Measurements from ENCODE around the gene MEGF9. TPM values are rescaled to one million over a fixed set of nuclear protein-coding genes. Genes with fewer than 3 reads are reported as not detected.

The MEGF9 gene
- total and polyA plus RNA-seq, 2 donors (not counting 1 experiment from before 2014, with no cell fraction given) = 3.5 to 11.3 TPM

DNA sequence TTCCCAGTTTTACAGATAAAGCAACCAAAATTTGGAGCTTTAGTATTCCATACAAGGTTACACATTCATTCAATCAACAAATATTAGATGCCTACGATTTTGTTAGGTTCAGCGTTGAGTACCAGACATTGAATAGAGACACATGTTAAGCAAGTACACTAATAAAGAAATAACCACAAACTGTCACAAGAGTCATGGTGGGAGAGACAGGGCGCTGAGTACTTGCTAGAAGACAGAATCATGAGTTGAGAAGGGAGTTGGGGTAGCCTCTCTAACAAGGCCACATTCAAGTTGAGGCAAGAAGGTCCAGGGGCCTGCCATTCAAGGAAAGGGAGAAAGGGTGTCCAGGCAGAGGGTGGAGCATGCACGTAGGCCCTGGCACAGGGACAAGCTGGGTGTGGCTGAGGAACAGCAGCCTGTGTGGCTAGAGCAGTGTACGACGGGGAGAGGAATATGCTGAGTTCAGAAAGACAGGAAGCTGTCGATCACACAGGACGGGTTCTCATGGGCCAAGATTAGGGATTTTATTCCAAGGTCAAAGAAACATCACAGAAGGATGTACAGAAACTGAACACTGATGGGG, 151.3 kb downstream of the MEGF9 start:
- Histone ChIP-seq H3K27me3 (replicated peaks in 1 of 4; ENCODE audit: control extremely low read depth in 1 of 4, control insufficient read depth in 3 of 4, insufficient read depth in 4 of 4, low read length in 3 of 4) (no peaks in the 10 kb centered on the region), H3K4me3 (ENCODE audit: control extremely low read depth in 1 of 5, extremely low read depth in 1 of 5, insufficient read depth in 1 of 5, low read depth in 2 of 5, low read length in 4 of 5) (no peak overlapping the region), H3K36me3 (replicated peaks in 1 of 2; ENCODE audit: control extremely low read depth in 1 of 2, control insufficient read depth in 1 of 2, extremely low read depth in 1 of 2, insufficient read depth in 2 of 2, low read length in 1 of 2) (peaks cover 13 to 75% of the 10 kb centered on the region in 2 experiments), H4K20me1 (ENCODE audit: control insufficient read depth, insufficient read depth, low read length, poor library complexity, severe bottlenecking) (peaks cover 36% of the 10 kb centered on the region), H3K4me1 (ENCODE audit: control insufficient read depth in 2 of 2, insufficient read depth in 2 of 2, low read length in 2 of 2) (no peaks in the 10 kb centered on the region), H3K9me3 (ENCODE audit: control extremely low read depth in 1 of 3, control insufficient read depth in 2 of 3, insufficient read depth in 1 of 3, low read length in 2 of 3) (no peaks in the 10 kb centered on the region), H2AFZ (ENCODE audit: insufficient read depth, low read depth, low read length, poor library complexity, severe bottlenecking) (no peak overlapping the region), H3K27ac (ENCODE audit: low read length in 2 of 2) (no peak overlapping the region), H3K4me2 (replicated peaks; ENCODE audit: low read depth, low read length, poor library complexity, severe bottlenecking) (no peak overlapping the region), H3K79me2 (ENCODE audit: control insufficient read depth, insufficient read depth, low read length) (peaks cover 47% of the 10 kb centered on the region), H3K9ac (ENCODE audit: low read length) (no peak overlapping the region)
- intact Hi-C loops (cut with micrococcal nuclease) = no loop called here
- H3K4me3 Mint-ChIP-seq = no peak overlapping the region
- DNase-seq (no peak), ATAC-seq (ENCODE audit: low read depth) (no peak)
- no peaks in the 10 kb centered on the region for H3K27me3 Mint-ChIP-seq
- H3K27ac Mint-ChIP-seq = no peak overlapping the region
- CTCF ChIA-PET = no interaction called here
- peaks cover 7% of the 10 kb centered on the region for H3K4me1 Mint-ChIP-seq
- TF ChIP-seq, protein P1, sequence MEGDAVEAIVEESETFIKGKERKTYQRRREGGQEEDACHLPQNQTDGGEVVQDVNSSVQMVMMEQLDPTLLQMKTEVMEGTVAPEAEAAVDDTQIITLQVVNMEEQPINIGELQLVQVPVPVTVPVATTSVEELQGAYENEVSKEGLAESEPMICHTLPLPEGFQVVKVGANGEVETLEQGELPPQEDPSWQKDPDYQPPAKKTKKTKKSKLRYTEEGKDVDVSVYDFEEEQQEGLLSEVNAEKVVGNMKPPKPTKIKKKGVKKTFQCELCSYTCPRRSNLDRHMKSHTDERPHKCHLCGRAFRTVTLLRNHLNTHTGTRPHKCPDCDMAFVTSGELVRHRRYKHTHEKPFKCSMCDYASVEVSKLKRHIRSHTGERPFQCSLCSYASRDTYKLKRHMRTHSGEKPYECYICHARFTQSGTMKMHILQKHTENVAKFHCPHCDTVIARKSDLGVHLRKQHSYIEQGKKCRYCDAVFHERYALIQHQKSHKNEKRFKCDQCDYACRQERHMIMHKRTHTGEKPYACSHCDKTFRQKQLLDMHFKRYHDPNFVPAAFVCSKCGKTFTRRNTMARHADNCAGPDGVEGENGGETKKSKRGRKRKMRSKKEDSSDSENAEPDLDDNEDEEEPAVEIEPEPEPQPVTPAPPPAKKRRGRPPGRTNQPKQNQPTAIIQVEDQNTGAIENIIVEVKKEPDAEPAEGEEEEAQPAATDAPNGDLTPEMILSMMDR (IDR thresholded peaks at IDR 0.05) = no peak
- TF ChIP-seq EZH2 (IDR thresholded peaks at IDR 0.05; ENCODE audit: borderline replicate concordance, insufficient read depth, low read depth, low read length, poor library complexity, severe bottlenecking) = no peak
- WGBS (ENCODE audit: insufficient coverage) = 77% methylated on average over 6 of the region's 8 CpGs
- POLR2A ChIA-PET = no interaction called here
- H3K9me3 Mint-ChIP-seq (ENCODE audit: insufficient read depth) = no peaks in the 10 kb centered on the region

DNA sequence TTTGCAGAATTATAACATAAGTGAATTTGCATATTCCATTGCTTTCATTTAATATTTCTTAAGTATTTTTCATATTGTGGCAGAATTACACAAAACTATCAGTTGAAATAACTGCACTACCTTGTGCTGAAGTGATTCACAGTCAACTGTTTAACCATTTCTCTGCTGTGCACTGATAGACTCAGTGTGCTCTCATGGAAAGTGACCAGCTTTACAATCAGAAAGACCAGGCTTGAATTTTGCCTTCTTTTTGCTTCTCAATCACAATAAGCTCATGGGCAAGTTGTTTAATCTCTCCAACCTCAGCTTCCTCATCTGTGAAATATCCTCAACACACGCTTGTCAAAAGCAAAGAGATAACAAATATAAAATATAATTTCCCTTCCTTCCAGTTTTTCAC, 152.6 kb downstream of the MEGF9 start:
- H3K4me1 ChIP-seq (ENCODE audit: control insufficient read depth in 2 of 2, insufficient read depth in 2 of 2, low read length in 2 of 2) = no peaks in the 10 kb centered on the region
- H3K79me2 ChIP-seq (ENCODE audit: control insufficient read depth, insufficient read depth, low read length) = peaks cover 53% of the 10 kb centered on the region
- H3K27me3 Mint-ChIP-seq = no peaks in the 10 kb centered on the region
- no peaks in the 10 kb centered on the region for H3K27me3 ChIP-seq (replicated peaks in 1 of 4; ENCODE audit: control extremely low read depth in 1 of 4, control insufficient read depth in 3 of 4, insufficient read depth in 4 of 4, low read length in 3 of 4)
- H3K4me2 ChIP-seq (replicated peaks; ENCODE audit: low read depth, low read length, poor library complexity, severe bottlenecking) = no peak overlapping the region
- peaks cover 13 to 63% of the 10 kb centered on the region in 2 experiments for H3K36me3 ChIP-seq (replicated peaks in 1 of 2; ENCODE audit: control extremely low read depth in 1 of 2, control insufficient read depth in 1 of 2, extremely low read depth in 1 of 2, insufficient read depth in 2 of 2, low read length in 1 of 2)
- H2AFZ ChIP-seq (ENCODE audit: insufficient read depth, low read depth, low read length, poor library complexity, severe bottlenecking) = no peak overlapping the region
- no peaks in the 10 kb centered on the region for H3K9me3 Mint-ChIP-seq (ENCODE audit: insufficient read depth)
- TF ChIP-seq, protein P1 (IDR thresholded peaks at IDR 0.05) = no peak
- TF ChIP-seq EZH2 (IDR thresholded peaks at IDR 0.05; ENCODE audit: borderline replicate concordance, insufficient read depth, low read depth, low read length, poor library complexity, severe bottlenecking) = no peak
- WGBS (ENCODE audit: insufficient coverage) = no CpG with 5 or more reads among the region's 1 CpG
- ATAC-seq (ENCODE audit: low read depth) (no peak), DNase-seq (no peak)
- H3K27ac Mint-ChIP-seq = no peak overlapping the region
- H3K4me3 ChIP-seq (ENCODE audit: control extremely low read depth in 1 of 5, extremely low read depth in 1 of 5, insufficient read depth in 1 of 5, low read depth in 2 of 5, low read length in 4 of 5) = no peak overlapping the region
- ChIA-PET CTCF (no interaction called here), POLR2A (no interaction called here)
- H3K9me3 ChIP-seq (ENCODE audit: control extremely low read depth in 1 of 3, control insufficient read depth in 2 of 3, insufficient read depth in 1 of 3, low read length in 2 of 3) = no peaks in the 10 kb centered on the region
- H3K4me1 Mint-ChIP-seq = peaks cover 11% of the 10 kb centered on the region
- no peak overlapping the region for H3K27ac ChIP-seq (ENCODE audit: low read length in 2 of 2)
- H3K4me3 Mint-ChIP-seq = no peak overlapping the region
- intact Hi-C loops (cut with micrococcal nuclease) = no loop called here
- peaks cover 43% of the 10 kb centered on the region for H4K20me1 ChIP-seq (ENCODE audit: control insufficient read depth, insufficient read depth, low read length, poor library complexity, severe bottlenecking)
- no peak overlapping the region for H3K9ac ChIP-seq (ENCODE audit: low read length)
